Osteoblast (primary cell): ENCODE measurements around the gene GSTA2. TPM values are rescaled to one million over a fixed set of nuclear protein-coding genes. Genes with fewer than 3 reads are reported as not detected.

Experiments used
- DNase-seq: peaks from one replicate; pipeline ENCODE4 v3.0.0; 2011; ENCODE audit warnings: low spot score, mixed read lengths; ENCODE audit not compliant: insufficient read length; ENCODE audit errors: missing footprints
- H2AFZ ChIP-seq: 2 replicates; pipeline ENCODE4 v1.6.0; 2011; ENCODE audit warnings: mild to moderate bottlenecking, low read length
- H3K27ac ChIP-seq: 2 replicates; pipeline ENCODE4 v1.5.1; 2011; ENCODE audit warnings: mild to moderate bottlenecking, low read depth, low read length, moderate library complexity
- H3K27me3 ChIP-seq: 2 replicates; pipeline ENCODE4 v1.6.0; 2012; ENCODE audit warnings: mild to moderate bottlenecking, control low read depth, inconsistent platforms, low read length, moderate library complexity; ENCODE audit not compliant: insufficient read depth
- H3K36me3 ChIP-seq: 2 replicates; pipeline ENCODE4 v1.5.1; 2011; ENCODE audit warnings: mild to moderate bottlenecking, low read length, control low read depth, moderate library complexity; ENCODE audit not compliant: insufficient read depth
- H3K4me1 ChIP-seq: 2 replicates; pipeline ENCODE4 v1.5.1; 2011; ENCODE audit warnings: mild to moderate bottlenecking, low read length, control low read depth, moderate library complexity; ENCODE audit not compliant: insufficient read depth
- H3K4me2 ChIP-seq: 2 replicates; pipeline ENCODE4 v1.6.0; 2011; ENCODE audit warnings: mild to moderate bottlenecking, low read length; ENCODE audit not compliant: insufficient read depth
- H3K4me3 ChIP-seq: fragments of 200-600 bp; sonication (generic); 3 replicates; pipeline ENCODE4 v1.5.1; 2012; ENCODE audit warnings: mild to moderate bottlenecking, low read length, inconsistent platforms; ENCODE audit not compliant: insufficient read depth
- H3K79me2 ChIP-seq: 2 replicates; pipeline ENCODE4 v1.6.0; 2012; ENCODE audit warnings: mild to moderate bottlenecking, low read length, control low read depth, inconsistent platforms; ENCODE audit not compliant: insufficient read depth
- H3K9me3 ChIP-seq: 2 replicates; pipeline ENCODE4 v1.5.1; 2011; ENCODE audit warnings: low read depth, low read length, control low read depth
- H4K20me1 ChIP-seq: 2 replicates; pipeline ENCODE4 v1.6.0; 2012; ENCODE audit warnings: mild to moderate bottlenecking, low read length, control low read depth; ENCODE audit not compliant: insufficient read depth
- CTCF ChIP-seq: IDR thresholded peaks from 2 replicates; pipeline ENCODE4 v1.5.1; 2011; ENCODE audit warnings: mild to moderate bottlenecking, low read depth, low read length, moderate library complexity; ENCODE audit errors: extremely low read depth
- total RNA-seq: library from RNA; depleted of rRNA; stranded (reverse); fragments of >200 nt; gene quantifications from 2 replicates; pipeline ENCODE4 v1.2.3, GENCODE V29; 2012

Gene GSTA2
- total RNA-seq, 1 donor, result not detected

- DNase-seq, result peak; percentile 39
- Histone ChIP-seq H3K79me2 (no peaks in the 10 kb centered on the region), H3K4me3 (no peak overlapping the region), H3K36me3 (no peaks in the 10 kb centered on the region), H3K27ac (peak overlapping the region; percentile 52), H2AFZ (no peak overlapping the region), H4K20me1 (no peaks in the 10 kb centered on the region), H3K4me1 (peaks cover 27% of the 10 kb centered on the region), H3K27me3 (no peaks in the 10 kb centered on the region), H3K4me2 (peak overlapping the region; percentile 35), H3K9me3 (no peaks in the 10 kb centered on the region)
- TF ChIP-seq CTCF, result peak; percentile 71
These were observed 38.7 kb downstream of the GSTA2 start for GRCh38 chr6:52724406-52725121.

GRCh38 chr6:52724042-52724405 is 39.3 kb downstream of the GSTA2 start:
- H3K27ac ChIP-seq, result peak overlapping the region; percentile 52
- no peaks in the 10 kb centered on the region for H4K20me1 ChIP-seq
- H3K27me3 ChIP-seq, result no peaks in the 10 kb centered on the region
- peaks cover 27% of the 10 kb centered on the region for H3K4me1 ChIP-seq
- H3K4me2 ChIP-seq, result peak overlapping the region; percentile 35
- H3K79me2 ChIP-seq, result no peaks in the 10 kb centered on the region
- H3K9me3 ChIP-seq, result no peaks in the 10 kb centered on the region
- H3K4me3 ChIP-seq, result no peak overlapping the region
- no peak overlapping the region for H2AFZ ChIP-seq
- TF ChIP-seq CTCF, result no peak
- H3K36me3 ChIP-seq, result no peaks in the 10 kb centered on the region
- peak; percentile 56 for DNase-seq

- H3K9me3 ChIP-seq, result no peaks in the 10 kb centered on the region
- peaks cover 18% of the 10 kb centered on the region for H3K4me1 ChIP-seq
- H3K4me3 ChIP-seq, result no peak overlapping the region
These were observed 43.0 kb downstream of the GSTA2 start for GRCh38 chr6:52720321-52720720.

More at GRCh38 chr6:52720321-52720720, 43.0 kb downstream of the GSTA2 start:
- DNase-seq, result no peak
- Histone ChIP-seq H3K4me2 (no peak overlapping the region), H3K79me2 (no peaks in the 10 kb centered on the region), H2AFZ (no peak overlapping the region), H3K27me3 (peaks cover 4% of the 10 kb centered on the region), H3K27ac (no peak overlapping the region), H4K20me1 (no peaks in the 10 kb centered on the region), H3K36me3 (no peaks in the 10 kb centered on the region)
- no peak for TF ChIP-seq CTCF
